Common myeloid progenitor, CD34-positive (primary cell): ENCODE data around the gene PARP9.

Experiments
- CTCF ChIA-PET: fragments of 350-600 bp; sonication (Branson Sonifier 250); formaldehyde crosslinking; loops from one replicate; lab custom pipeline; 2021; ENCODE audit warnings: antibody characterized with exemption; lab: Charles Lee
- POLR2A ChIA-PET: fragments of 350-600 bp; sonication (Branson Sonifier 250); formaldehyde crosslinking; loops from one replicate; lab custom pipeline; 2021; ENCODE audit warnings: antibody characterized with exemption; lab: Charles Lee
- DNase-seq, 3 donors: peaks; one replicate each; pipeline versions ENCODE4 v3.0.0 to v3.0.0-alpha.2; 2013
- H3K27ac ChIP-seq, 2 experiments: 1 replicate in 1 of 2; 2 replicates in 1 of 2; pipeline ENCODE4 v1.7.0; 2013; ENCODE audit warnings: inconsistent platforms in 2 of 2, low read length in 2 of 2, mild to moderate bottlenecking in 2 of 2, low read depth in 1 of 2, moderate library complexity in 1 of 2; ENCODE audit not compliant: severe bottlenecking in 2 of 2, insufficient read depth in 1 of 2, poor library complexity in 1 of 2
- H3K27me3 ChIP-seq, 5 experiments: replicated peaks in 2 of 5; 1 replicate in 3 of 5; 2 replicates in 2 of 5; pipeline versions ENCODE4 v1.6.1 to v1.7.0; 2013; ENCODE audit warnings: low read length in 4 of 5, mild to moderate bottlenecking in 2 of 5, moderate library complexity in 2 of 5, inconsistent platforms in 1 of 5; ENCODE audit not compliant: insufficient read depth in 5 of 5, control insufficient read depth in 4 of 5
- H3K36me3 ChIP-seq, 4 experiments: 1 replicate in 2 of 4; 2 replicates in 2 of 4; pipeline versions ENCODE4 v1.6.1 to v1.7.0; 2013; ENCODE audit warnings: low read length in 3 of 4, control low read depth in 1 of 4, mild to moderate bottlenecking in 1 of 4; ENCODE audit not compliant: control insufficient read depth in 4 of 4, insufficient read depth in 4 of 4
- H3K4me1 ChIP-seq, 4 experiments: 1 replicate in 3 of 4; 2 replicates in 1 of 4; pipeline versions ENCODE4 v1.6.1 to v1.7.1; 2013; ENCODE audit warnings: low read length in 3 of 4, mild to moderate bottlenecking in 3 of 4, control low read depth in 1 of 4, inconsistent platforms in 1 of 4, moderate library complexity in 1 of 4; ENCODE audit not compliant: control insufficient read depth in 4 of 4, insufficient read depth in 4 of 4; ENCODE audit errors: control extremely low read depth in 1 of 4
- H3K4me3 ChIP-seq, 7 experiments: 1 replicate in 4 of 7; 2 replicates in 3 of 7; pipeline versions ENCODE4 v1.5.1 to v1.7.0; 2013; ENCODE audit warnings: mild to moderate bottlenecking in 7 of 7, low read length in 6 of 7, moderate library complexity in 6 of 7, inconsistent platforms in 2 of 7, low read depth in 2 of 7, control low read depth in 1 of 7; ENCODE audit not compliant: insufficient read depth in 4 of 7, control insufficient read depth in 1 of 7; ENCODE audit errors: extremely low read depth in 1 of 7
- H3K9me3 ChIP-seq, 5 experiments: 1 replicate in 4 of 5; 2 replicates in 1 of 5; pipeline versions ENCODE4 v1.6.1 to v1.7.1; 2013; ENCODE audit warnings: low read length in 4 of 5, mild to moderate bottlenecking in 2 of 5, inconsistent platforms in 1 of 5, low read depth in 1 of 5, moderate library complexity in 1 of 5; ENCODE audit not compliant: control insufficient read depth in 4 of 5, insufficient read depth in 2 of 5; ENCODE audit errors: control extremely low read depth in 1 of 5
- WGBS: methylation state at CpG from one replicate; pipeline ENCODE4 v1.1.5; 2013; ENCODE audit not compliant: insufficient coverage; 5-methylcytosine and 5-hydroxymethylcytosine counted together

Gene PARP9

GRCh38 chr3:122515870-122516269 lies 48.2 kb downstream of the PARP9 start:
- Histone ChIP-seq H3K27ac (no peak overlapping the region), H3K4me1 (peaks cover 6 to 28% (median 11%) of the 10 kb centered on the region in 4 experiments), H3K4me3 (no peak overlapping the region), H3K27me3 (no peaks in the 10 kb centered on the region), H3K9me3 (no peaks in the 10 kb centered on the region), H3K36me3 (no peaks in the 10 kb centered on the region)
- 100% methylated on average over 1 of the region's 3 CpGs for whole genome bisulfite sequencing
- CTCF ChIA-PET = interaction anchor here (1.0 to 1.6 kb wide), 5 partner anchors 10 to 56 kb away, joined by 3 to 6 read pairs (median 3); no protein-coding TSS in a partner anchor
- POLR2A ChIA-PET = no interaction called here
- no peak for DNase-seq

DNA sequence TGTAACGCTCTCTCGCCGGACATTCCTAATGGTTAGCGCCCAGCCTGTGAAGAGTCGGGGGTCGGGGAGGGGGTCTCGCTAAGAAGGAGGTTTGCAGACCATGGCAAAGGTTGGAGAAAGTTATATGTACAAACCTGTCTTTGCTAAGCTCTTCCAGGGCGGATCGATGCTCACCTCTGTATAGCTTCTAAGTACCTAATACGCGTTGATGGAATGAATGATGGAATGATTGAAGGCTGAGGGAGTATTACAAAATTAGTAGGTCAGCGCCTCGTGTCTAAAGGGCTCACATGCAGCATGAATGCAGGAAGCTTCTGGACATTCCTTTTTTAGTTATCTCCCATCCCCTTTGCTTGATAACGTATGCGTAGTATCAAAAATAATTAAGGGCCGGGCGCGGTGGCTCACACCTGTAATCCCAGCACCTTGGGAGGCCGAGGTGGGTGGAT lies 49.1 kb downstream of the PARP9 start:
- ChIA-PET CTCF (interaction anchor here (1.0 to 1.9 kb wide), 6 partner anchors 13 to 99 kb away, joined by 3 to 6 read pairs (median 3); partner anchors contain the start of gene WDR5B), POLR2A (interaction anchor here (0.6 to 0.9 kb wide), 3 partner anchors 99 to 164 kb away, joined by 3 read pairs; partner anchors contain the start of genes FAM162A, MIX23 and WDR5B)
- H3K9me3 ChIP-seq = peaks cover 0 to under 1% (median 0%) of the 10 kb centered on the region in 5 experiments
- DNase-seq = no peak
- H3K4me3 ChIP-seq = peak overlapping the region; percentile 67 to 85 (median 80)
- no peaks in the 10 kb centered on the region for H3K27me3 ChIP-seq
- H3K27ac ChIP-seq = peak overlapping the region; percentile 90 to 94
- WGBS = 27% methylated on average over 14 of the region's 19 CpGs
- peaks cover 6 to 28% (median 11%) of the 10 kb centered on the region in 4 experiments for H3K4me1 ChIP-seq
- no peaks in the 10 kb centered on the region for H3K36me3 ChIP-seq

DNA sequence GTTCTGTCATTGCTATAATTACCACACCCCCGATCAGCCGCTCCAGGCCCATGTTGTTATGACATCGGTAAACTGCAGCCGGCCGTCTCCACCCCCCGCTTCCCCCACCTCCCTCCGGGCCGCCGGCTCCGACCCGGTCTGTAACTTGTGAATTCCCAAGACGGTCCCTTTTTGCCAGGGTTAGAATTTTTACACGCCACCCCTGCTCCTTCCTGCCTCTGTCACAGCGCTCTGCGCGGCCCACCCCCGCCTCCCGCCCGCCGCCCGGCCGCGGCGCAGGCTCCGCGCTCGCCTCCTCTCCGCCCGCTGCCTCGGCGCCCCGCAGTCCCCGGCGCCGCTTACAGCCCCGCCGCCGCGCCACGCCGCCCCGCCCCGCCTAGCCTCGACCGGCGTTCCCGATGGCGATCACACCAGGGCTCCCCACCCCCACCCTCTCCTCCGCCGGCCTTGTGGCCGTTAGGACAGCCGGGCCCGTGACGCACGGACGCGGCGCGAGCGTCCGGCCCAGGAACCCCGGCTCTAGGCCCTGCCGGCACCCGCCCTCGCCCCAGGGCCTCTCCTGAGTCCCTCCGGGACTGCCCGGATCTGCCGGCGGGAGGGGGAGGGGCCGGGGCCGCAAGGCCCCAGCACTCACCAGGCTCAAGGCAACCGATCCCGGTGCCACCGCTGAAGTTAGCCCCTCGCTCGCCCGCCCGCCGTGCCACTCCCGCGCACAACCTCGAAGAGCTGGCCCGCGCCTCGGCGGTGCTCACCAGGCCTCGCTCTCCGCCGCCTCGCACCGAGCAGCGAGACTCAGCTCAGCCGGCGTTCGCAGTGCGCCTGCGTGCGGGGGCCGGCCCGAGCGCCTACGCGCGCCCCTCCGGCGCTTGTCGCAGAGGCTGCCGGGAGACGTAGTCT lies 49.7 kb downstream of the PARP9 start, which contains the start of gene KPNA1:
Gene KPNA1, minus strand, starts transcription at position 817 of the 897 bp plus-strand sequence. CDS start 18,374 bp downstream, outside the sequence.
- POLR2A ChIA-PET = interaction anchor here (0.6 to 0.9 kb wide), 3 partner anchors 98 to 165 kb away, joined by 3 read pairs; partner anchors contain the start of genes FAM162A, MIX23 and WDR5B
- Histone ChIP-seq H3K9me3 (peaks cover 0 to 6% (median 0%) of the 10 kb centered on the region in 5 experiments), H3K4me3 (peak within 1 kb of the TSS; percentile 67 to 85 (median 80)), H3K27me3 (no peaks in the 10 kb centered on the region), H3K27ac (peak within 1 kb of the TSS; percentile 90 to 94), H3K36me3 (no peaks in the 10 kb centered on the region), H3K4me1 (peaks cover 6 to 28% (median 11%) of the 10 kb centered on the region in 4 experiments)
- 0% methylated on average over 94 of the region's 109 CpGs for WGBS
- DNase-seq = peak; percentile 90 to 93 (median 93)
- CTCF ChIA-PET = interaction anchor here (1.0 to 1.9 kb wide), 7 partner anchors 13 to 98 kb away, joined by 3 to 6 read pairs (median 3); partner anchors contain the start of gene WDR5B

DNA sequence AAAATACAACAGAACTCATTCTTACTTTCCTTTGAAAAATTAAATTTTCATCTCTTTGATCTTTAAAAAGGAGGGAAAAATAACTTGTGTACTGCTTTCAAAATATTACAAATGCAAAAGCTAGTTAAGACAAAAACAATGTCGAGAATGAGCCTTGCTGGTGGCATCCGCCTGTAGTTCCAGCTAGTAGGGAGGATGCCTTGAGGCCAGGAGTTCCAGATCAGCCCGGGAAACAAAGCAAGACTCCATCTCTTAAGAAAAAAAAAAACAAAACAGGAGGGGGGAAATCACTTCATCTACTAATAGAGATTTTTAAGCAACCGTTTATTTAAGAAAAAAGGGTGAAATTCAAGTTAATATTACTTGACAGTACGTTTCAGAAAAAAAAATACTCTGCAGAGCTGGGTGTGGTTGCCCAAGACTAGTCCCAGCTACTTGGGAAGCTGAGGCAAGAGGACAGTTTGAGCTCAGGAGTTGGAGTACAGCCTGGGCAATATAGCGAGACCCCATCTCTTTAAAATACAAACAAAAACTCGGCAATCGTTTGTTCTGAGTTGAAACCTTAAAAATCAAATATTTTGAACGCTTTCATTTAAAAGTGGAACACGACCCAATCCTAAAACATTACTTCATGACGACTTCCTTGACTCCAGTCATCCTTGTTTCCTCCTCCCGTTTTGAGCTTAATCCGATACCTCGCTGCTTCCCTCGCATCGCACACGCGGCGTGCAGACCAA lies 50.5 kb downstream of the PARP9 start:
- Histone ChIP-seq H3K9me3 (peaks cover 0 to 6% (median 0%) of the 10 kb centered on the region in 5 experiments), H3K36me3 (no peaks in the 10 kb centered on the region), H3K4me1 (peaks cover 6 to 28% (median 11%) of the 10 kb centered on the region in 4 experiments), H3K4me3 (peak overlapping the region; percentile 67 to 85 (median 80)), H3K27me3 (no peaks in the 10 kb centered on the region), H3K27ac (peak overlapping the region; percentile 90 to 94)
- no peak for DNase-seq
- WGBS = 2% methylated on average over 8 of the region's 19 CpGs
- CTCF ChIA-PET = interaction anchor here (1.0 to 1.9 kb wide), 2 partner anchors 54 to 81 kb away, joined by 3 to 6 read pairs; no protein-coding TSS in a partner anchor
- POLR2A ChIA-PET = interaction anchor here (0.6 kb wide), 1 partner anchor 55 kb away, joined by 3 read pairs; no protein-coding TSS in a partner anchor

- DNase-seq = no peak
- peaks cover 6 to 28% (median 11%) of the 10 kb centered on the region in 4 experiments for H3K4me1 ChIP-seq
- peaks cover 0 to 6% (median 0%) of the 10 kb centered on the region in 5 experiments for H3K9me3 ChIP-seq
- POLR2A ChIA-PET = no interaction called here
- no peaks in the 10 kb centered on the region for H3K27me3 ChIP-seq
- no peak overlapping the region for H3K4me3 ChIP-seq
- WGBS = 96% methylated on average over 11 of the region's 15 CpGs
- CTCF ChIA-PET = interaction anchor here (0.7 kb wide), 1 partner anchor 13 kb away, joined by 3 read pairs; no protein-coding TSS in a partner anchor
- H3K27ac ChIP-seq = no peak overlapping the region
- no peaks in the 10 kb centered on the region for H3K36me3 ChIP-seq
Observed at GRCh38 chr3:122512284-122512683, 51.8 kb downstream of the PARP9 start.

DNA sequence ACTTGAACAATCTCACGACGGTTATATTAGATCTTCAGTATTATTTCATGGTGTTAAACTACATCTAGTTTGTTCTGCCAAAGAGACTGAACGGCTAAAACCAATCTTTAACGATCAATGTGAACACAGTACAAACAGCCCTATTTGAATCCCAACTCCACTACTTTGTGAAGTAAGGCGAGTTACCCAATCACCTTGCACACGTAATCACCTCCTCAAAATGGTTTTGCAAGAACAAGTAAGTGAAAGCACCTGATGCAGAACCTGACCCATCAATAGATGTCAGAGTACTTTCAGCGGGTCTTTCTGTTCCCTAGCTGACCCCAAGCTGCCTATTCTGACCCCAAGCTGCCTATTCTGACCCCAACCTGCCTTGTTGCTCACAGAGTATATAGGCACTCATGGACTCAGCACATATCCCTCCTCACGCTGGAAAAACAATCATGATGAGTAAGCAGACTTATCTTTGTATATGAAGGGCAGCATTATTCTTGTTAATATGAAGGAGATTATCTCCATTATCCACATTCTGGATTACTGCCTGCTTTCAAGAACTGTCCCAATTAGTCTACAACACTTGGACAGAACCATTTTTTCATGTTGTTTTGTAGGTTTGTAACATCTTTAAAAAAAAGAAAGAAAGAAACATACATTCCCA lies 53.1 kb downstream of the PARP9 start:
- Histone ChIP-seq H3K27me3 (no peaks in the 10 kb centered on the region), H3K36me3 (no peaks in the 10 kb centered on the region), H3K4me3 (no peak overlapping the region), H3K9me3 (peaks cover 0 to 6% (median 0%) of the 10 kb centered on the region in 5 experiments), H3K27ac (no peak overlapping the region), H3K4me1 (peaks cover 6 to 25% (median 11%) of the 10 kb centered on the region in 4 experiments)
- no peak for DNase-seq
- POLR2A ChIA-PET = interaction anchor here (0.6 kb wide), 1 partner anchor 8 kb away, joined by 3 read pairs; no protein-coding TSS in a partner anchor
- CTCF ChIA-PET = interaction anchor here (1.9 to 2.0 kb wide), 2 partner anchors 9 to 13 kb away, joined by 5 to 7 read pairs; no protein-coding TSS in a partner anchor
- WGBS = 92% methylated on average over 5 of the region's 8 CpGs
